NCI-H146 (cell line): ENCODE measurements around the gene RASSF4.

Source experiments
- DNase-seq: peaks from one replicate; lab custom pipeline; 2025; lab: John Stamatoyannopoulos, UW

The RASSF4 gene

GRCh38 chr10:44927352-44927751 is 32.2 kb upstream of the RASSF4 start:
- no peak for DNase-seq

DNA sequence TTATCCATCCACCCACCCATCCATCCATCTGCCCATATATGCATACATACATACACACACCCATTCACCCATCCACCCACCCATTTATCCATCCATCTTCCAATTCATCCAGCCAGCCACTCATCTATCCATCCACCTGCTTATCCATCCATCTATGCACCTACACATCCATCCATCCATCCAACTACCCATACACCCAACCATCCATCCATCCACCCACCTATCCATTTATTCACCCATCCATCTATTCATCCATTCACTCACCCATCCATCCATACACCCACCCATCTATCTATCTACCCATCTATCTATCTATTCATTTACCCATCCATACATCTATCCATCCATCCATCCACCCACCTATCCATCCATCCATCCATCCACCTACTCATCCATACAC is 31.1 kb upstream of the RASSF4 start:
- DNase-seq: no peak

- no peak for DNase-seq
Observed at GRCh38 chr10:44929356-44930255, 30.0 kb upstream of the RASSF4 start.

DNA sequence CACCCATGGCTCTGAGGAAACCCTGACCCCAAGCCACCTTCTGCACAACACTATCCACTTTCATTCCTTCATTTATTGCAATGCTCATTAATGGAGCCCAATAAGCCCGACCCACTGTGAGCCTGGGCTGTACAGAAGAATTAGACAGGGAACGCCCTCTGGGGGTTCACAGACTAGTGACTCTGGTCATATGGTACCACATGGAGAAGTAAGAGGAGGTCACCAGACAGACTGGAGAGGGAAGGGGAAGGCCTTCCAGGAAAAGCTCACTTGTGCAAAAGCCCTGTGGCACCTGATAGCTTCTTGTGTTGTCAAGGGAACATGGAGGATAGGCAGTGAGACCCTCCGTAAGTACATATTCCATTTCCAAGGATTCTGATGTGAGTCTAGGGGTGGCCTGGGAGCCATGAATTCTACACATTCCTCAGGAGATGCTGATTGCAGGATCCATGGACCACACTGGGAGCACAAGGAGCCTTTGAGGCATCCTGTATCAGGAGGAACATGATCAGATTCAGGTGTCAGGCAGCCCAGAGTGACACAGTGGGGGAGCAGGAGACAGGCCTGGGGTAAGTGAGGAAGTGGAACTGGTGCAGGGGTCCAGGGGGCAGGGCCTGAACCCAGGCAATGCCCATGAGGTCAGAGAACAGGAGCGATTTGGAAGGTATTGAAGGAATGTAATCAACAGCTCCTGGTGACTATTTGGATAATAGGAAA is 28.5 kb upstream of the RASSF4 start:
- no peak for DNase-seq

DNA sequence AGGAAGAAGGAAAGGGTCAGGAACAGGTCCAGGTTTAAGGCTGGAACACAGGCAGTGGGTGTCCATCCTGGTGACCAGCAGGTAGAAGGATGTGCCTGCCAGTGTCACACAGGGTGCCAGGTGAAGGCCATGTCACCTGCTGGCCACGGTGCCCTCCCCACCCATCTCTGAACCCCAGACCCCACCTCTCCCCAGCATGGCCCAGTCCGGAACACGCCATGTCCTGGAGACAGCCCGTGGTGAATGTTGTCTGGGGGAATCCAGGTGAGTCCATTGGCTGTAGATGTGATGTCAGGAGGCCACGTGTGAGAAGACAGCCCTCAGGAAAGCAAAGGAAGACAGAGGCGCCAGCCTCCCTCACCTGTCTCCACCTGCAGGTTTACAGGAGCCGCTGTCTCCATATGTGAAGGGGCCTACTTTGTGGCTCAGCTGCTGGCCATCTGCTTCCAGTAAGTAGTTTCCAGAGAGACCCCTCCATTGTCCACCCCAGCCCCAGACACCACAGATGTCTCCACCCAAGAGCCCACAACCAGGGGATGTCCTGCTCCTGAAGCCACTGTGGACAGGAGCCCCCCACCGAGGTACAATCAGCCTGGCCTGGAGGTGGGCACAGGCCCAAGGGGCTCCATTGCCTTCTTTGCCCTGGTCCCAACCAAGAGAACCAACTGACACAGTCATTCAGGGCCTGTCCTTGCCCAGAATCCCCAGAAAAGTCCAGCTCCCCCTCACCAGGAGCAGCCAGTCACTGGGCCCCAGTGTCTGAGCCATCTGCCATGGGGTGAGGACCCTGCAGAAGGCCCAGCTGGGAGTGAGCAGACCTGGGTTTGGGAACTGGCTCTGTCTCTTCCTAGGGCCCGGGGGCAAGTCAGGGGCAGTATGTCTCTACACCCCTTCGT is 27.7 kb upstream of the RASSF4 start:
- DNase-seq: no peak

DNA sequence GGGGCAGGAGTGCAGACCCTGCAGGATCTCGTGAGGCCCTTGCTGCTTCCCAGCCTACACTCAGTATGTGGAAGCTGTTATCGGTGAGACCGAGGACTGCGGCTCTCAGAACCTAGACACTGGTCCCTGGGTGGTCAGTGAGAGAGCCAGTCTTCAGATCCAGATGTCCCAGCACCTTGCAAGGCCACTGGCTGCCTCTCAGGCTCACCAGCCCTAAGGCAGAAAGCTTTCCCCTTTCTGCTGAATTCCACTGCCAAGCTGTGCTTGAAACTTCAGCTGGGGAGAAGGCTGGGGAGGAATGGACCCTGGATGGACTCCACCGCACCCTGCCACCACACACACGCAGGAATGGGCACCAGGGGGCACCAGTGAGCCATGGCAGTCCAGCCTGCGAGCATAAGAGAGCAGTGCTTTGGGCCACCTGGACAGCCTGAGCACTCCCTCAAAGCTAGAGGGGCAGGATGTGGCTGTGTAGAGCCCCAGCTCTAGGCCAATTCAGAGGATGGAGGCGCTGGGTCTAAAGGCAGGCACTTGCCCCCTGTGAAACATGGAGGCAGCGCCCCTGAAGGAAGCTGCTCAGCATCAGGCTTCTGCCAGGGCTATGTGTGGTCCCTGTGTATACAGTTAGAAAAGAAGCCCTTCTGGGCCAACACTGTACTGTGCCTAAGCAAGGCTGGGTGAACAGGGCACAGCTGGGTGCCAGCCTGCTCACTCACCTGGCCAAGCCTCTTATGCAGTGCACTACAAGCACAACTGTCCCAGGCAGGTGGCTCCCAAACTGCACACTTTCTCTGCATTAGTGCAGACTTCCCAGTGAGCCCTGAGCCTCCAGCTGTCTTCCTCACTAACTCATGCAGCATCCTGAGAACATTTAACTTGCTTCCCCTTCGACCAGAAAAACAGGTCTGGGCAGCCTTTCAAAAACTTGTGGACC is 26.8 kb upstream of the RASSF4 start:
- peak; percentile 73 for DNase-seq

DNA sequence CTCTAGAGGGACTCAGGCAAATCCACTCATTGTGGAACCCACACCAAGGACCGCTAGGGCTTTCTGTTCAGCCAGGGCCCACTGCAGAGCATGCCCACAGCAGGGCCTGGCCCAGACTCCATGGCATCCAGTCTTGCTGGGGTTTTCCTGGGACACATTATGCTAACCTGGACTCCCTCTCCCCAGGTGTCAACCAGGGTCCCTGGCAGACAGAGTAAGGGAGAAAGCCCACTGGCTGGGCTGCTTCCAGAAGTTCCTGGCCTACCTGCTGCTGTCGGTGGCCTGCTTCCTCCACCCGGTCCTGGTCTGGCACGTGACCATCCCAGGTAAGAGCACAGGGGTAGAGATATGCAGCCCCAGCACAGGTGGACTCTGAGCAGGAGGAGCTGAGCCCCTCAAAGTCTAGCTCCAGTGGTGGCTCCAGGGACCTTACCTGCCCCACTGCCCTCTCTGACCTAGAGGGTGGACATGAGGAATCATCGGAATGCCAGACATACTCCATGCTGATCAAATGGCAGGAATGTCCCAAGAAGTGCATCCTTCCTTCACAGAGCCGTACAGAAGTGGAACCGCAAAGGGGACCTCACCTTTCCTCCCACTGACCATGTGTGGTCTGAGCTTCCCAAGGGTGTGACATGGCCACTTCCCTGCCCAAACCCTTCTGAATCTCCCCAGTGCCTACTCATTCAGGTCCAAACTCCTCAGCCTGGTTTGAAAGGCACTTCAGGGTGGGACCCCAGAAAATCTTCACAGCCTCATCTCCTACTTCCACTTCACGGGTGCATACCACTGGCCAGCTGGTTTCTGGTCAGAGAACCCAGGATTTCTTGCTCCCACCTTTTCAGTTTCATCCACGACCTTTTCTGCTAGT is 25.9 kb upstream of the RASSF4 start:
- no peak for DNase-seq

GRCh38 chr10:44934416-44935200 is 25.0 kb upstream of the RASSF4 start:
- DNase-seq: no peak

GRCh38 chr10:44935201-44935965 is 24.2 kb upstream of the RASSF4 start:
- DNase-seq: no peak

- DNase-seq: no peak
Observed at GRCh38 chr10:44935966-44936295, 23.7 kb upstream of the RASSF4 start.

DNA sequence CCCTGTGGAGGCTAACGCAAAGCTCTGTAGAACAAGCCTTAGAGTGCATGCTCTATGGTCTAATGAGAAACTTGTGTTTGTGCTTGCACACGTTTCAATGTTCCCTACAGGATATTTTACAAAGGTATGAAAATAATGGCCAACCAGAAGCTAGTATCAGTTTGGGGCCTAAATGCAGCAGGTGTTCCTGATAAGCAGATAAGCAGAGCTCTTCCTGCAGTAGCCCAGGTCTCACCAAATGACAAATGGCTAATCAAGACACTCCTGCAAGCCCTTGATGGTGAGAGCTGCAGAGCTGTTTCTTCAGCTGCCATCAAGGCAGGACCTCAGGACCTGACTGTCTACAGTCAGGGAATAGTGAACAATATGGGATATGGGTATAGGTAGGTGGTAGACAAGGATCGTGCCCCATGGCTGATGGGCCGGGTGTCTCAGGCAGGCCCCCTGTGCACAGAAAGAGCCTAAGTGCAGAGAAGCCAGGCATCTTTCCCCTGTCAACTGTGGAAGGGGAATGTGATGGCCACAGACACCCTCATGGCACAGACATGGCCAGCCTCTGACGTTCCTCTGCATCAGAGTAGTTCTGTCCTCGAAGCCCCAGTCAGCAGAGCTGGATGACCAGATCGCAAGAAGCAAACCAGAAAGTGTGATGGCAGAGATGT is 23.2 kb upstream of the RASSF4 start:
- no peak for DNase-seq

DNA sequence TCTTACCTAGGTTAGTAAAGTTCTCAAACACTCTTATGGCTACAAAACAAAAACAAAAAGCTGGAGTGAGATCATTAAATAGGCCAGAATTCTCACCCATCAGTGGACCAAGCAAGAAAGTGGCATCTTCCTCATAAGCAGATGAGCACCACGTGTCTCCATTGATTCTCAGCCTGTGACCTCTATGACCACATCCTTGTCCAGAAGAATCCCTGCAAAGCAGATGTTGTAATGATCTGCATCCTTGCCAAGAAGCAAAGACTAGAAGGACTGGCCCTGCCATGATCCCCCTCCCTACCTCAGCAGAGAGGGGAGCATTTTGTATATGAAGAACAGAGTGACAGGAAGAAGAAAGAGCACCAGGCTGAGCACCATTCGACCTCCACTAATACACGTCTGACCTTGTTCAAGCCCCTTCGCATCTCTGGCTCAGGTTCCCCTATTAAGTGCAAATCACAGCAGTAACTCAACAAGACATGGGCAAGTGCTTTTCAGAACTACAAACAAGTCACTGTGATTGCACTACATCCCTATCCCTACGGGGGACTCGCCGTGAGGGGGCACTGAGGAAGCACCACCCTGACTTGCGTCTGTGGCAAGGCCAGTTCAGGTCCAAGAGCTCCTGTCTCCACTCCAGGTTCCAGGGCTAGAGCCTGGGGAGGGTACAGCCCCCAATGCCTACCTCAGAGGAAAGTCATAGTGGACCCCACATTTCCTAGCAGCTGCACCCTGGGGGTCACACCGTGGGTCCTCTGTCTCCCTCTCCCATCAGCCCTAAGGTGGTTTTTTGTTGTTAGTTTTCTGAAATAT is 22.2 kb upstream of the RASSF4 start:
- no peak for DNase-seq

GRCh38 chr10:44938956-44939355 is 20.6 kb upstream of the RASSF4 start:
- DNase-seq: no peak

DNA sequence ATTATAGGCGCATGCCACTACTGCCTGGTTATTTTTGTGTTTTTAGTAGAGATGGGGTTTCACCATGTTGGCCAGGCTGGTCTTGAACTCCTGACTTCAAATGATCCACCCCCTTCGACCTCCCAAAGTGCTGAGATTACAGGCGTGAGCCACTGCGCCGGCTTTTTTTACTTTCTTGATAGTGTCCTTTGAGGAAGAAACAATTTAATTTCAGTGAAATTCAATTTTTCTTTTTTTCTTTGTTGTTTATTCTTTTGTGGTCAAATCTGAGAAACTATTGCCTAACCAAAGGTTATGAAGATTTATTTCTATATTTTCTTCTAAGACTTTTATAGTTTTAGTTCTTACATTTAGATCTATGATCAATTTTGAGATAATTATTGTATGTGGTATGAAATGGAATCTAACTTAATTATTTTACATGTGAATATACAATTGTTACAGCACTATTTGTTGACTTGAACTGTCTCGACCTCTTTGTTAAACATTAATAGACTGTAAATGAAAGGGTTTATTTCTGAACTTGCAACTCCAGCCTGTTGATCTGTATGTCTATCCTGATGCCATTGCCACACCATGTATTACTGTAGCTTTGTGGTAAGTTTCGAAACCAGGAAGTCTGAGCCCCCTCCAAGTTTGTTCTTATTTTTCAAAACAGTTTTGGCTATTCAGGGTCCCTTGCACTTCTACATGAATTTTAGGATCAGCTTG is 19.8 kb upstream of the RASSF4 start:
- DNase-seq: no peak

GRCh38 chr10:44944354-44944753 is 15.2 kb upstream of the RASSF4 start:
- no peak for DNase-seq

- DNase-seq: no peak
Observed at GRCh38 chr10:44946205-44946604, 13.4 kb upstream of the RASSF4 start.
